Smooth muscle cell (in vitro differentiated cells): Measurements from ENCODE around the gene CORO7. TPM values are rescaled to one million over a fixed set of nuclear protein-coding genes. Genes with fewer than 3 reads are reported as not detected.

Experiments used
- DNase-seq: peaks from one replicate; lab custom pipeline; 2025; ENCODE audit not compliant: unreplicated experiment; lab: John Stamatoyannopoulos, UW
- H2AFZ ChIP-seq: fragments of 200-600 bp; sonication (generic); 2 replicates; pipeline ENCODE4 v1.6.0; 2016; ENCODE audit warnings: antibody characterized with exemption, low read depth, mild to moderate bottlenecking
- H3F3A ChIP-seq: fragments of 200-600 bp; sonication (generic); 2 replicates; pipeline ENCODE4 v1.6.0; 2017; ENCODE audit warnings: antibody characterized with exemption, low read depth
- H3K27ac ChIP-seq: fragments of 200-600 bp; sonication (generic); 2 replicates; pipeline ENCODE4 v1.5.1; 2016; ENCODE audit warnings: low read depth, mild to moderate bottlenecking
- H3K27me3 ChIP-seq: fragments of 200-600 bp; sonication (generic); 2 replicates; pipeline ENCODE4 v1.6.1; 2016; ENCODE audit warnings: low read depth, mild to moderate bottlenecking
- H3K36me3 ChIP-seq: fragments of 200-600 bp; sonication (generic); 2 replicates; pipeline ENCODE4 v1.5.1; 2016; ENCODE audit warnings: low read depth
- H3K4me1 ChIP-seq: fragments of 200-600 bp; sonication (generic); 2 replicates; pipeline ENCODE4 v1.5.1; 2016; ENCODE audit warnings: low read depth
- H3K4me2 ChIP-seq: fragments of 200-600 bp; sonication (generic); 2 replicates; pipeline ENCODE4 v1.6.0; 2016; ENCODE audit warnings: mild to moderate bottlenecking
- H3K4me3 ChIP-seq: fragments of 200-600 bp; sonication (generic); 2 replicates; pipeline ENCODE4 v1.5.1; 2016; ENCODE audit warnings: mild to moderate bottlenecking
- H3K79me2 ChIP-seq: fragments of 200-600 bp; sonication (generic); 2 replicates; pipeline ENCODE4 v1.6.0; 2016; ENCODE audit warnings: low read depth, mild to moderate bottlenecking
- H3K9ac ChIP-seq: fragments of 200-600 bp; sonication (generic); 2 replicates; pipeline ENCODE4 v1.6.0; 2016; ENCODE audit warnings: low read depth
- H3K9me3 ChIP-seq: fragments of 200-600 bp; sonication (generic); replicated peaks from 2 replicates; pipeline ENCODE4 v1.5.1; 2016; ENCODE audit warnings: low read depth
- H4K20me1 ChIP-seq: fragments of 200-600 bp; sonication (generic); 2 replicates; pipeline ENCODE4 v1.6.0; 2016; ENCODE audit warnings: low read depth
- CTCF ChIP-seq: fragments of 200-600 bp; sonication (generic); IDR thresholded peaks from 2 replicates; pipeline ENCODE4 v1.5.1; 2017; ENCODE audit warnings: borderline replicate concordance, mild to moderate bottlenecking, antibody characterized with exemption; ENCODE audit not compliant: insufficient read depth, poor library complexity, severe bottlenecking
- whole genome bisulfite sequencing: methylation state at CpG from one replicate; pipeline ENCODE4 v1.1.7; 2016; ENCODE audit warnings: low lambda C conversion rate; 5-methylcytosine and 5-hydroxymethylcytosine counted together
- polyA plus RNA-seq: library from polyadenylated mRNA; unstranded; fragments of >200 nt; fragmentation: Nextera tagmentation; extraction: Ambion mirVana; gene quantifications from 2 replicates; pipeline ENCODE4 v1.2.1, GENCODE V29; 2016
- total RNA-seq: library from RNA; depleted of rRNA; stranded (reverse); fragments of >200 nt; gene quantifications from 2 replicates; pipeline ENCODE4 v1.2.3, GENCODE V29; 2014

CORO7 gene
- total and polyA plus RNA-seq, 2 experiments from 2014 or later: 6.7 to 12.7 TPM

GRCh38 chr16:4317532-4318450 lies 98.6 kb downstream of the CORO7 start:
- Histone ChIP-seq H3K79me2 (peaks cover 66% of the 10 kb centered on the region), H3K27ac (peak overlapping the region; percentile 63), H3K4me2 (peak overlapping the region; percentile 96), H2AFZ (no peak overlapping the region), H3K36me3 (no peaks in the 10 kb centered on the region), H3K9ac (no peak overlapping the region), H3F3A (no peaks in the 10 kb centered on the region), H3K4me1 (peaks cover 47% of the 10 kb centered on the region), H3K27me3 (no peaks in the 10 kb centered on the region), H3K9me3 (no peaks in the 10 kb centered on the region), H3K4me3 (peak overlapping the region; percentile 90), H4K20me1 (peaks cover 58% of the 10 kb centered on the region)
- TF ChIP-seq CTCF: no peak
- WGBS: 68% methylated on average over 10 of the region's 12 CpGs
- no peak for DNase-seq

- peak overlapping the region; percentile 96 for H3K4me2 ChIP-seq
- peaks cover 50% of the 10 kb centered on the region for H4K20me1 ChIP-seq
- no peaks in the 10 kb centered on the region for H3K36me3 ChIP-seq
- peaks cover 58% of the 10 kb centered on the region for H3K79me2 ChIP-seq
- peak overlapping the region; percentile 63 for H3K27ac ChIP-seq
- H3K27me3 ChIP-seq: no peaks in the 10 kb centered on the region
- H3K4me3 ChIP-seq: peak overlapping the region; percentile 90
- no peak overlapping the region for H2AFZ ChIP-seq
- no peaks in the 10 kb centered on the region for H3K9me3 ChIP-seq
- no peak for TF ChIP-seq CTCF
- H3K9ac ChIP-seq: peak overlapping the region; percentile 71
- no peaks in the 10 kb centered on the region for H3F3A ChIP-seq
- WGBS: 25% methylated on average over 17 of the region's 20 CpGs
- H3K4me1 ChIP-seq: peaks cover 47% of the 10 kb centered on the region
- DNase-seq: no peak
These were observed 99.4 kb downstream of the CORO7 start for GRCh38 chr16:4316864-4317531.

- 2% methylated on average over 28 of the region's 93 CpGs for WGBS
- H3K79me2 ChIP-seq: peaks cover 51% of the 10 kb centered on the region
- peak; percentile 41 for DNase-seq
These were observed 100.1 kb downstream of the CORO7 start for GRCh38 chr16:4316108-4316863.

More at GRCh38 chr16:4316108-4316863, 100.1 kb downstream of the CORO7 start:
- Histone ChIP-seq H3K27me3 (no peaks in the 10 kb centered on the region), H3K4me3 (peak overlapping the region; percentile 90), H4K20me1 (peaks cover 46% of the 10 kb centered on the region), H3K9ac (peak overlapping the region; percentile 71), H3K4me1 (peaks cover 47% of the 10 kb centered on the region), H3F3A (no peaks in the 10 kb centered on the region), H3K27ac (peak overlapping the region; percentile 63), H3K36me3 (no peaks in the 10 kb centered on the region), H2AFZ (no peak overlapping the region), H3K4me2 (peak overlapping the region; percentile 96), H3K9me3 (no peaks in the 10 kb centered on the region)
- TF ChIP-seq CTCF: no peak
